Chondrocyte (in vitro differentiated cells): ENCODE results near the gene WNT11. TPM values are rescaled to one million over a fixed set of nuclear protein-coding genes. Genes with fewer than 3 reads are reported as not detected.

Experiments
- DNase-seq: peaks from one replicate; pipeline ENCODE4 v3.0.0; 2021; ENCODE audit warnings: mixed read lengths, low spot score
- H3K27ac Mint-ChIP-seq: one replicate; pipeline ENCODE4 v1.8.0; 2021; ENCODE audit warnings: mild to moderate bottlenecking, moderate library complexity, mixed read lengths; ENCODE audit not compliant: unreplicated experiment
- H3K27me3 Mint-ChIP-seq: 2 replicates; pipeline ENCODE4 v1.8.0; 2021; ENCODE audit warnings: low read depth, mixed read lengths
- H3K36me3 Mint-ChIP-seq: 2 replicates; pipeline ENCODE4 v1.8.0; 2021; ENCODE audit warnings: low read depth, mixed read lengths
- H3K4me1 Mint-ChIP-seq: 2 replicates; pipeline ENCODE4 v1.8.0; 2021; ENCODE audit warnings: low read depth, mild to moderate bottlenecking, mixed read lengths
- H3K4me3 Mint-ChIP-seq: one replicate; pipeline ENCODE4 v1.8.0; 2021; ENCODE audit warnings: mild to moderate bottlenecking, moderate library complexity, mixed read lengths; ENCODE audit not compliant: unreplicated experiment
- H3K9me3 Mint-ChIP-seq: 2 replicates; pipeline ENCODE4 v1.8.0; 2021; ENCODE audit warnings: low read depth, mixed read lengths
- CTCF ChIP-seq: fragments of 200-600 bp; sonication (generic); IDR thresholded peaks from 2 replicates; pipeline ENCODE4 v1.5.0; 2021; ENCODE audit warnings: antibody characterized with exemption, mild to moderate bottlenecking, moderate library complexity
- total RNA-seq: library from RNA; stranded (reverse); gene quantifications from 3 replicates; pipeline ENCODE4 v1.2.1, GENCODE V29; 2021

The WNT11 gene
- total RNA-seq, 1 donor from 2014 or later, result 24.5 TPM

GRCh38 chr11:76245720-76246119, 39.4 kb upstream of the WNT11 start:
- H3K4me1 Mint-ChIP-seq, result no peaks in the 10 kb centered on the region
- peaks cover 22% of the 10 kb centered on the region for H3K27me3 Mint-ChIP-seq
- peak; percentile 53 for DNase-seq
- H3K36me3 Mint-ChIP-seq, result no peaks in the 10 kb centered on the region
- no peak overlapping the region for H3K4me3 Mint-ChIP-seq
- no peak for TF ChIP-seq CTCF
- H3K27ac Mint-ChIP-seq, result no peak overlapping the region
- no peaks in the 10 kb centered on the region for H3K9me3 Mint-ChIP-seq

- Mint-ChIP-seq H3K4me3 (no peak overlapping the region), H3K9me3 (no peaks in the 10 kb centered on the region), H3K27me3 (peaks cover 22% of the 10 kb centered on the region), H3K27ac (no peak overlapping the region), H3K4me1 (no peaks in the 10 kb centered on the region), H3K36me3 (no peaks in the 10 kb centered on the region)
- DNase-seq, result peak; percentile 71
- no peak for TF ChIP-seq CTCF
Measured at GRCh38 chr11:76244316-76244851, 38.1 kb upstream of the WNT11 start.

GRCh38 chr11:76243957-76244285, 37.6 kb upstream of the WNT11 start:
- H3K36me3 Mint-ChIP-seq, result no peaks in the 10 kb centered on the region
- no peak overlapping the region for H3K4me3 Mint-ChIP-seq
- TF ChIP-seq CTCF, result no peak
- no peaks in the 10 kb centered on the region for H3K4me1 Mint-ChIP-seq
- no peak overlapping the region for H3K27ac Mint-ChIP-seq
- DNase-seq, result peak; percentile 51
- H3K9me3 Mint-ChIP-seq, result no peaks in the 10 kb centered on the region
- peaks cover 19% of the 10 kb centered on the region for H3K27me3 Mint-ChIP-seq

- Mint-ChIP-seq H3K4me3 (no peak overlapping the region), H3K27me3 (peaks cover 19% of the 10 kb centered on the region), H3K36me3 (no peaks in the 10 kb centered on the region), H3K4me1 (no peaks in the 10 kb centered on the region), H3K27ac (no peak overlapping the region), H3K9me3 (no peaks in the 10 kb centered on the region)
- TF ChIP-seq CTCF, result no peak
- peak; percentile 61 for DNase-seq
Measured at GRCh38 chr11:76243193-76243956, 37.1 kb upstream of the WNT11 start.

- H3K4me3 Mint-ChIP-seq, result no peak overlapping the region
- H3K27me3 Mint-ChIP-seq, result peaks cover 19% of the 10 kb centered on the region
- no peaks in the 10 kb centered on the region for H3K4me1 Mint-ChIP-seq
Measured at GRCh38 chr11:76242004-76242779, 35.9 kb upstream of the WNT11 start.

More at GRCh38 chr11:76242004-76242779, 35.9 kb upstream of the WNT11 start:
- DNase-seq, result peak; percentile 59
- no peaks in the 10 kb centered on the region for H3K36me3 Mint-ChIP-seq
- TF ChIP-seq CTCF, result no peak
- no peak overlapping the region for H3K27ac Mint-ChIP-seq
- no peaks in the 10 kb centered on the region for H3K9me3 Mint-ChIP-seq
